HG03108 (cell line): ENCODE results near the gene TIMM13.
"Not testable (repeated sequence)": the region's sequence is repeated elsewhere in the genome, so short reads cannot be mapped to it uniquely, and the experiment has no call there.

ENCODE experiments used
- ATAC-seq: cut with Tn5 transposase; IDR thresholded peaks from one replicate; pipeline ENCODE4 v1.9.1; 2021; ENCODE audit warnings: moderate library complexity; ENCODE audit not compliant: unreplicated experiment

TIMM13 gene

DNA sequence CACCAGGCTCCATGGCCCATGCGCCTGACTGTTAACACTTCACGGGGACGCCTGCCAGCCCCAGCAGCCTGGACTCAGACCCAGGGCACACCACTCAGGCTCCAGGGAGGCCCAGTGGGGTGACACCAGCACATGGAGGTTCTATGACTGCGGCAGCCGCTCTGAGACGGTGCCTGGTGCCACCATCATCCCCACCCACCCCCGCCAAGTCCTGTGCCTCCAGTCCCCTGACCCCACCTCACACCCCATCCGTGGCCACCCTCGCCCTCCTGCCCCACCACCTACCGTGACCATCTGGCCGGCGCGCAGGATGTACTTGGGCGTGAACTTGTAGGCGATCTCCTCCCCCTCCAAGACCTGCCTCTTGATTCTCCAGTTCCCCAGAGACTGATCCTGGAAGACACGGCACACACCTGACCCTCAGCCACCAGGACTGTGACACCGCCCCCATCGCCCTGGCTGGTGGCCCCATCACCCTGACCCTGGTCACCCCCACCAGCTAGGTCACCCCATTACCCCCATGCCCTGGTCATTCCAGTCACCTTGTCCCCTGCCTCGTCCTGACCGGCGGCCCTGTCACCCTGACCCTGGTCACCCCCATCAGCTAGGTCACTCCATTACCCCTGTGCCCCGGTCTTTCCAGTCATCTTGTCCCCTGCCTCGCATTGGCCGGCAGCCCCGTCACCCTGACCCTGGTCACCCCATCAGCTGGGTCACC, 4.9 kb upstream of the TIMM13 start:
- ATAC-seq = no peak

DNA sequence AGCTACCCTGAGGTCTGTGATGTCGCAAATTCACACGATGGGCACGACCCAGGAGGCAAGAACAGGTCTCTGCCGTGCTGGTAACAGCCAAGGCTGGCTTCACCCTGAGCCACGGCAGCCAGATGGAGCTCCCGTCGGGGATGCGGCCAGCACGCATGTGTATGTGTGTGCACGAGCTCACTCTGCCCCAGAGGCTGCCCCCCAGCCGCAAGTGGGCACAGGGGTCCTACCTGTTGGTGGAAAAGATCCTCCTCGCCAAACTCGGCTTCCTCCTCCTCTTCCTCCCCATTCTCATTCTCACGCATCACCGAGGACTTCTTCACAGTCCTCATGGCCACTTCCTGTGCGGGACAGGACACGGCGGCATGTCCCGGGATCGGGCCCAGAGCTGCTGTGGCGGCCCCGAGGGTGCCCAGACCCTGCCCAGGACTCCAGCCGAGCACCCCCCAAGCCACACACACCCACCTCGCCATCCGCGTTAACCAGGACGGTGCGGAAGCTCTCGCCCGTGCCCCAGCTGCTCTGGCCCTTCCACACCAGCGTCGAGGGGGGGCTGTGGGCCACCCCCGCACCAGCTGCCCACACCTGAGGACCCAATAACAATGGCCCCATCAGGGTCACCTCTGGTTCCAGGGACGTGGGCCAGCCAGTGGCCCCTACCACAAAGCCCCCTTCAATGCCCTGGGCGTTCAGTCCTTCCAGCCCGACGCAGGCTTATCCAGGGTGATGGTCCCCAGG, 4.1 kb upstream of the TIMM13 start:
- no peak for ATAC-seq

DNA sequence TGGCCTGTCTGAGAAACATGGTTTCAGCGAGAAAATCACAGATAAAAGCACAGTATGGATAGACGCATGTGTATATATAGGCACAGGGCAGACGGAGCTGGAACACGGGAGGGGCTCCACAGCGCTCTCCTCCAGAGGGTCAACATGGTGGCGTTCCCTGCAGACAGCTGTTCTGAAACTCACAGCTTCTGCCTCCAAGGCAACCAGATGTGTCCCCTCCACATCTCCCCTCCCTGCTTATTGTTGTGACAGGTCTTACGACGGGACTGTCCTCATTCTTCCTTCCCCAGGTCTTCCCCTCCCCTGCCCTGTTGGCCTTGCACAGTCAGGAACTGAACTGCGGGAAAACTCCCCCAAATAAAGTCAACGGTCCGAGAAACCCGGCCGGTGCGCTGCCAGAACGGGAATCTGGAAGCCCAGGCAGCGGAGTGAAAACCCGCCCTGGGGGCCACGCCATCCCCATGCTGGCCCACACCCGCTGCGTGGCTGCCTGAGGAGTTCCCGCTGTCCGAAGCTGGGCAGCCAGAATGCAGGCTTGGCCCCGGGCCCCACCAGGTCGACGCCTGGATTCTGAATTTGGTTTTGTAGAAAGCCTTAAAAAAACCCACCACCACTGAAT, 2.6 kb upstream of the TIMM13 start:
- ATAC-seq = no peak

- no peak for ATAC-seq
Measured at GRCh38 chr19:2428756-2429711, 1.6 kb upstream of the TIMM13 start.

- ATAC-seq = no peak
Measured at GRCh38 chr19:2428321-2428690, 920 bp upstream of the TIMM13 start.

- peak; percentile 5 for ATAC-seq
Measured at GRCh38 chr19:2426611-2427428, 566 bp downstream of the TIMM13 start.

DNA sequence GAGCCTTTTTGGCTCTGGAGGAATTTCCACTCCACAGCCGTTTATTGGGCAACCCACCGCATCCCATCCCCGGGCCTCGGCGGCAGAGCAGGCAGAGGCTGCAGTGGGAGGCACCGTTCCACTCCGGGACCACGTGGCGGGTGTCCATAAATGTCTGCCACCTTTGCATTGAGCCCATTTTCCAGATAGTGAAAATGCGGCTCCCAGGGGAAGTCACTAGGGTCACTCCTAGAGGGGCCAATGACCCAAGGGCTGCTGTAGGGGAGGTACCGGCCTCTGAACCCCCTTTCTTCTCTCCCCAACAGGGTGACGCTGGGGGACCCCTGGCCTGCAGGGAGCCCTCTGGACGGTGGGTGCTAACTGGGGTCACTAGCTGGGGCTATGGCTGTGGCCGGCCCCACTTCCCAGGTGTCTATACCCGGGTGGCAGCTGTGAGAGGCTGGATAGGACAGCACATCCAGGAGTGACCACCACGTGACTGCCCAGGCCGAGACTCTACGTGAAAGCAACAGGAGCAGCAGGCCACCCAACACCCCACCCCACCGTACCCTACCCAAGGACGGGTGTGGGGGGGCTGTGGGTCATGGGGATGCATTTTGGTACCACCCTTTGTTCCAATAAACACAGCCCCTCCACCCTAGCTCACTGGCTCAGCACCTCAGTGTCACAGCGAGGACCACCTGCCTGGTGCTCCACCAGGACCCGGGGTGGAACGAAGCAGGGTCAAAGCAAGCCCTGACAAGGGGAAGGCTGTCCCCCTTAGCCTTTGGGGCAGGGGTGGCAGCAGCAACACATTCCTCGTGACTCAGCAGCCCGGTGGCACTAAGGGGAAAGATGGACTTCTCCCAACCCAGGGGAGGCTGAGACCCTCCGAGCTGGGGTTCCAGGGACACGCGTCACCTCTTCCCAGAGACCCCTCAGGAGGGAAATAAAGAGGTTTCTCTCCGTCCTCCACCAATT, 1.5 kb downstream of the TIMM13 start:
- ATAC-seq = no peak

GRCh38 chr19:2424686-2425621, 2.4 kb downstream of the TIMM13 start:
- no peak for ATAC-seq

GRCh38 chr19:2423915-2424685, 3.3 kb downstream of the TIMM13 start:
- no peak for ATAC-seq

GRCh38 chr19:2423071-2423914, 4.1 kb downstream of the TIMM13 start:
- ATAC-seq = no peak

- ATAC-seq = no peak
Measured at GRCh38 chr19:2421581-2422306, 5.6 kb downstream of the TIMM13 start.

DNA sequence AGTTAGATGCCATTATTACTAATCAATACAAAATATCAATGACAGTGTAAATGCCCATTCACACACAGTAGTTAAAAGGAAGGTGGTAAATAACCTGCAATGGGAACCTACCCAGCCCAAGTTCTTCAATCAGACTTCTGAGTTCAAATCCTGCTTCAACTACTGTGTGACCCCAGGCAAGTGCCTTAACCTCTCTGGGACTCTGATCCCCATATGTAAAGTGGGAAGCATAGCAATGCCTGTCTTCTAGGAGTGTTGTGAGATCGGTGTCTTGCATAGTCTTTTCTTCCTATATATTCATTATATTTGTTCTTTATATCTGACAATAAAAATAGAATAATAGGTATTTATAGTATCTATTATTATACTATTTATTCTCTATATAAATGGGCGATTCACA, 6.9 kb downstream of the TIMM13 start:
- no peak for ATAC-seq

- ATAC-seq = no peak
Measured at GRCh38 chr19:2419754-2420153, 7.6 kb downstream of the TIMM13 start.

GRCh38 chr19:2417881-2418406, 9.4 kb downstream of the TIMM13 start:
- ATAC-seq = no peak

- not testable (repeated sequence) for ATAC-seq
Measured at GRCh38 chr19:2417436-2417835, 9.9 kb downstream of the TIMM13 start.
